SH-SY5Y (cell line): ENCODE measurements around the gene CCDC6.

Experiments used
- GATA2 ChIP-seq: IDR thresholded peaks from 2 replicates; pipeline ENCODE4 v1.6.1; 2011; ENCODE audit warnings: mild to moderate bottlenecking, low read depth, low read length
- GATA3 ChIP-seq: IDR thresholded peaks from 2 replicates; pipeline ENCODE4 v1.6.1; 2011; ENCODE audit warnings: low read depth, mild to moderate bottlenecking, low read length, moderate library complexity

GRCh38 chr10:59900048-59900727 lies 6.2 kb downstream of the CCDC6 start:
- TF ChIP-seq GATA2: no peak
- TF ChIP-seq GATA3: no peak
